HG03442 (cell line): ENCODE measurements around the gene SPATA46.
"Not testable (repeated sequence)": the region's sequence is repeated elsewhere in the genome, so short reads cannot be mapped to it uniquely, and the experiment has no call there.

Experiments used
- ATAC-seq: cut with Tn5 transposase; IDR thresholded peaks from one replicate; pipeline ENCODE4 v1.9.1; 2021; ENCODE audit warnings: mild to moderate bottlenecking, moderate library complexity; ENCODE audit not compliant: unreplicated experiment

SPATA46 gene

GRCh38 chr1:162376691-162377090, at the start of gene SPATA46:
Gene SPATA46 (minus strand): TSS chr1:162376854. CDS start chr1:162376790, 64 bp downstream.
- ATAC-seq = no peak

- no peak for ATAC-seq
These were observed 46.2 kb upstream of the SPATA46 start for GRCh38 chr1:162422662-162423375.

- ATAC-seq = no peak
These were observed 44.9 kb upstream of the SPATA46 start for GRCh38 chr1:162421258-162422164.

- ATAC-seq = no peak
These were observed 43.5 kb upstream of the SPATA46 start for GRCh38 chr1:162420120-162420519.

- ATAC-seq = not testable (repeated sequence)
These were observed 42.8 kb upstream of the SPATA46 start for GRCh38 chr1:162419450-162419931.

GRCh38 chr1:162418584-162418983, 41.9 kb upstream of the SPATA46 start:
- not testable (repeated sequence) for ATAC-seq

GRCh38 chr1:162417650-162418049, 41.0 kb upstream of the SPATA46 start:
- no peak for ATAC-seq

- no peak for ATAC-seq
These were observed 40.3 kb upstream of the SPATA46 start for GRCh38 chr1:162416909-162417308.

- no peak for ATAC-seq
These were observed 39.6 kb upstream of the SPATA46 start for GRCh38 chr1:162416215-162416614.

GRCh38 chr1:162412002-162412401, 35.3 kb upstream of the SPATA46 start, which contains the start of gene SH2D1B:
Gene SH2D1B (minus strand): TSS chr1:162412136. CDS start chr1:162412016, 120 bp downstream.
- ATAC-seq = no peak

- no peak for ATAC-seq
These were observed 30.9 kb upstream of the SPATA46 start for GRCh38 chr1:162407539-162407938.

GRCh38 chr1:162406811-162407210, 30.2 kb upstream of the SPATA46 start:
- ATAC-seq = no peak

GRCh38 chr1:162405800-162406199, 29.1 kb upstream of the SPATA46 start:
- no peak for ATAC-seq

GRCh38 chr1:162404550-162405160, 28.0 kb upstream of the SPATA46 start:
- no peak for ATAC-seq

- no peak for ATAC-seq
These were observed 24.2 kb upstream of the SPATA46 start for GRCh38 chr1:162400790-162401355.

- no peak for ATAC-seq
These were observed 22.4 kb upstream of the SPATA46 start for GRCh38 chr1:162398999-162399580.

GRCh38 chr1:162397943-162398560, 21.4 kb upstream of the SPATA46 start:
- no peak for ATAC-seq

GRCh38 chr1:162397039-162397448, 20.4 kb upstream of the SPATA46 start:
- ATAC-seq = no peak

- ATAC-seq = no peak
These were observed 19.7 kb upstream of the SPATA46 start for GRCh38 chr1:162396201-162396906.
